WTC11 (cell line): Measurements from ENCODE around the gene RPUSD2. TPM values are rescaled to one million over a fixed set of nuclear protein-coding genes. Genes with fewer than 3 reads are reported as not detected.

Experiments
- ATAC-seq: fragments of 200-7000 bp; cut with Tn5 transposase; 2 replicates; pipeline ENCODE4 v1.10.0; 2021; ENCODE audit warnings: mild to moderate bottlenecking, moderate library complexity
- CTCF ChIA-PET: fragments of 300-600 bp; sonication (Branson Sonifier 250); formaldehyde crosslinking; loops from one replicate; lab custom pipeline; 2021; ENCODE audit warnings: antibody characterized with exemption; lab: Charles Lee
- POLR2A ChIA-PET: fragments of 350-600 bp; sonication (Branson Sonifier 250); formaldehyde crosslinking; loops from one replicate; lab custom pipeline; 2021; ENCODE audit warnings: antibody characterized with exemption; lab: Charles Lee
- DNase-seq: peaks from one replicate; pipeline ENCODE4 v3.0.0; 2021; ENCODE audit warnings: low spot score
- H3K27ac Mint-ChIP-seq: 2 replicates; pipeline ENCODE4 v1.8.0; 2021; ENCODE audit warnings: mixed read lengths
- H3K27me3 Mint-ChIP-seq: 2 replicates; pipeline ENCODE4 v1.8.0; 2021; ENCODE audit warnings: low read depth, mild to moderate bottlenecking, moderate library complexity, mixed read lengths
- H3K36me3 Mint-ChIP-seq: 2 replicates; pipeline ENCODE4 v1.8.0; 2021; ENCODE audit warnings: mixed read lengths
- H3K4me1 Mint-ChIP-seq: 2 replicates; pipeline ENCODE4 v1.8.0; 2022; ENCODE audit warnings: mixed read lengths
- H3K4me3 Mint-ChIP-seq: 2 replicates; pipeline ENCODE4 v1.8.0; 2021; ENCODE audit warnings: mild to moderate bottlenecking, moderate library complexity, mixed read lengths
- H3K9me3 Mint-ChIP-seq: 2 replicates; pipeline ENCODE4 v1.8.0; 2021; ENCODE audit warnings: mixed read lengths
- CBFB ChIP-seq: sonication (generic); formaldehyde crosslinking; IDR thresholded peaks from 2 replicates; pipeline ENCODE4 v1.8.1; 2022; ENCODE audit warnings: mild to moderate bottlenecking, low read depth, missing genetic modification reagents
- CDX4 ChIP-seq: fragments of 250-450 bp; sonication (Bioruptor Pico); IDR thresholded peaks from 2 replicates; pipeline ENCODE4 v1.9.0; 2021; ENCODE audit warnings: moderate library complexity, mild to moderate bottlenecking, inconsistent platforms, borderline replicate concordance
- CREB1 ChIP-seq: sonication (generic); formaldehyde crosslinking; IDR thresholded peaks from 2 replicates; pipeline ENCODE4 v1.8.0; 2023; ENCODE audit warnings: mild to moderate bottlenecking, missing genetic modification reagents
- E2F5 ChIP-seq: sonication (generic); formaldehyde crosslinking; IDR thresholded peaks from 2 replicates; pipeline ENCODE4 v1.8.1; 2022; ENCODE audit warnings: mild to moderate bottlenecking, moderate library complexity, missing genetic modification reagents
- EMX1 ChIP-seq: fragments of 250-450 bp; sonication (Bioruptor Pico); IDR thresholded peaks from 2 replicates; pipeline ENCODE4 v1.8.0; 2021; ENCODE audit warnings: mild to moderate bottlenecking
- ETV6 ChIP-seq: sonication (generic); formaldehyde crosslinking; IDR thresholded peaks from 2 replicates; pipeline ENCODE4 v1.8.1; 2022; ENCODE audit warnings: mild to moderate bottlenecking, missing genetic modification reagents
- FOXJ3 ChIP-seq: sonication (generic); formaldehyde crosslinking; IDR thresholded peaks from 2 replicates; pipeline ENCODE4 v1.9.0; 2021; ENCODE audit warnings: missing genetic modification reagents, mild to moderate bottlenecking, borderline replicate concordance
- FOXK1 ChIP-seq: sonication (generic); formaldehyde crosslinking; IDR thresholded peaks from 2 replicates; pipeline ENCODE4 v1.8.0; 2022; ENCODE audit warnings: mild to moderate bottlenecking, moderate library complexity, missing genetic modification reagents
- FOXP1 ChIP-seq: sonication (generic); formaldehyde crosslinking; IDR thresholded peaks from 2 replicates; pipeline ENCODE4 v1.8.0; 2022; ENCODE audit warnings: missing genetic modification reagents, mild to moderate bottlenecking, moderate library complexity, borderline replicate concordance
- FOXP4 ChIP-seq: sonication (generic); formaldehyde crosslinking; IDR thresholded peaks from 2 replicates; pipeline ENCODE4 v1.8.0; 2022; ENCODE audit warnings: mild to moderate bottlenecking, missing genetic modification reagents
- IRF2 ChIP-seq: sonication (generic); formaldehyde crosslinking; IDR thresholded peaks from 2 replicates; pipeline ENCODE4 v1.8.0; 2022; ENCODE audit warnings: low read depth, missing genetic modification reagents, borderline replicate concordance
- KAT7 ChIP-seq: sonication (generic); formaldehyde crosslinking; IDR thresholded peaks from 2 replicates; pipeline ENCODE4 v1.8.1; 2023; ENCODE audit warnings: missing genetic modification reagents, mild to moderate bottlenecking, borderline replicate concordance
- MLX ChIP-seq: sonication (generic); formaldehyde crosslinking; IDR thresholded peaks from 2 replicates; pipeline ENCODE4 v1.8.1; 2023; ENCODE audit warnings: mild to moderate bottlenecking, missing genetic modification reagents, moderate library complexity
- MYBL2 ChIP-seq: sonication (generic); formaldehyde crosslinking; IDR thresholded peaks from 2 replicates; pipeline ENCODE4 v1.8.1; 2023; ENCODE audit warnings: mild to moderate bottlenecking, moderate library complexity, missing genetic modification reagents
- SMAD4 ChIP-seq: sonication (generic); formaldehyde crosslinking; IDR thresholded peaks from 2 replicates; pipeline ENCODE4 v1.8.0; 2022; ENCODE audit warnings: mild to moderate bottlenecking, missing genetic modification reagents
- TCF7 ChIP-seq: sonication (generic); formaldehyde crosslinking; IDR thresholded peaks from 2 replicates; pipeline ENCODE4 v1.8.0; 2022; ENCODE audit warnings: mild to moderate bottlenecking, low read depth, missing genetic modification reagents, moderate library complexity
- TEAD1 ChIP-seq: sonication (generic); formaldehyde crosslinking; IDR thresholded peaks from 2 replicates; pipeline ENCODE4 v1.8.0; 2022; ENCODE audit warnings: mild to moderate bottlenecking, missing genetic modification reagents
- ZBTB21 ChIP-seq: sonication (generic); formaldehyde crosslinking; IDR thresholded peaks from 2 replicates; pipeline ENCODE4 v1.8.1; 2023; ENCODE audit warnings: mild to moderate bottlenecking, missing genetic modification reagents, borderline replicate concordance
- ZBTB43 ChIP-seq: sonication (generic); formaldehyde crosslinking; IDR thresholded peaks from 2 replicates; pipeline ENCODE4 v1.8.1; 2023; ENCODE audit warnings: mild to moderate bottlenecking, missing genetic modification reagents
- ZNF121 ChIP-seq: sonication (generic); formaldehyde crosslinking; IDR thresholded peaks from 2 replicates; pipeline ENCODE4 v1.8.0; 2023; ENCODE audit warnings: missing genetic modification reagents
- ZNF219 ChIP-seq: sonication (generic); formaldehyde crosslinking; IDR thresholded peaks from 2 replicates; pipeline ENCODE4 v1.8.0; 2023; ENCODE audit warnings: missing genetic modification reagents, mild to moderate bottlenecking, borderline replicate concordance
- ZNF425 ChIP-seq: fragments of 250-450 bp; sonication (Bioruptor Pico); conservative IDR thresholded peaks from 2 replicates; pipeline ENCODE4 v1.9.0; 2021; ENCODE audit warnings: mild to moderate bottlenecking
- total RNA-seq: library from RNA; stranded (reverse); gene quantifications from 3 replicates; pipeline ENCODE4 v1.2.3, GENCODE V29; 2021

The RPUSD2 gene
- total RNA-seq, 1 experiment from 2014 or later: 30.8 TPM

GRCh38 chr15:40533763-40534364, 35.2 kb upstream of the RPUSD2 start:
- Mint-ChIP-seq H3K4me1 (no peaks in the 10 kb centered on the region), H3K4me3 (no peak overlapping the region), H3K27me3 (no peaks in the 10 kb centered on the region; the same call in 1 of the 2 replicates), H3K9me3 (no peaks in the 10 kb centered on the region), H3K36me3 (no peaks in the 10 kb centered on the region), H3K27ac (no peak overlapping the region)
- ChIA-PET POLR2A (no interaction called here), CTCF (no interaction called here)
- DNase-seq (no peak), ATAC-seq (no peak)
- no peak for TF ChIP-seq TEAD1
- TF ChIP-seq E2F5 (CRISPR knock-in tag): no peak
- TF ChIP-seq EMX1 (CRISPR knock-in tag): no peak
- no peak for TF ChIP-seq ETV6 (CRISPR knock-in tag)
- no peak for TF ChIP-seq TCF7 (CRISPR knock-in tag)
- TF ChIP-seq ZBTB21 (CRISPR knock-in tag): no peak
- no peak for TF ChIP-seq FOXK1 (CRISPR knock-in tag)
- no peak for TF ChIP-seq KAT7 (CRISPR knock-in tag)
- TF ChIP-seq ZNF425 (CRISPR knock-in tag): no peak
- no peak for TF ChIP-seq IRF2 (CRISPR knock-in tag)

GRCh38 chr15:40534371-40534770, 34.7 kb upstream of the RPUSD2 start:
- Mint-ChIP-seq H3K4me1 (no peaks in the 10 kb centered on the region), H3K36me3 (no peaks in the 10 kb centered on the region), H3K4me3 (no peak overlapping the region)
- DNase-seq (no peak), ATAC-seq (no peak)
- CTCF ChIA-PET: no interaction called here
- TF ChIP-seq ZNF219 (CRISPR knock-in tag) (no peak), KAT7 (CRISPR knock-in tag) (no peak), ZNF121 (CRISPR knock-in tag) (no peak), FOXP4 (CRISPR knock-in tag) (no peak), MYBL2 (CRISPR knock-in tag) (no peak), CBFB (CRISPR knock-in tag) (no peak)
- TF ChIP-seq, all 79 proteins: peak for 0
- POLR2A ChIA-PET: no interaction called here
- H3K27me3 Mint-ChIP-seq: no peaks in the 10 kb centered on the region; the same call in 1 of the 2 replicates
- no peak overlapping the region for H3K27ac Mint-ChIP-seq
- no peaks in the 10 kb centered on the region for H3K9me3 Mint-ChIP-seq

- Mint-ChIP-seq H3K4me1 (no peaks in the 10 kb centered on the region), H3K27me3 (no peaks in the 10 kb centered on the region; the same call in 1 of the 2 replicates), H3K9me3 (no peaks in the 10 kb centered on the region), H3K4me3 (no peak overlapping the region), H3K36me3 (no peaks in the 10 kb centered on the region), H3K27ac (no peak overlapping the region)
- DNase-seq: no peak
- ATAC-seq: no peak
- POLR2A ChIA-PET: no interaction called here
- CTCF ChIA-PET: no interaction called here
- no peak for TF ChIP-seq CDX4
- no peak for TF ChIP-seq CREB1
- no peak for TF ChIP-seq ZBTB43 (CRISPR knock-in tag)
- TF ChIP-seq FOXP1: no peak
- no peak for TF ChIP-seq SMAD4 (CRISPR knock-in tag)
- TF ChIP-seq ZBTB21 (CRISPR knock-in tag): no peak
- TF ChIP-seq FOXJ3 (CRISPR knock-in tag): no peak
- TF ChIP-seq ZNF121 (CRISPR knock-in tag): no peak
- TF ChIP-seq ZNF425 (CRISPR knock-in tag): no peak
- no peak for TF ChIP-seq MLX (CRISPR knock-in tag)
Measured at GRCh38 chr15:40536501-40536900, 32.6 kb upstream of the RPUSD2 start.
